H7 (cell line): ENCODE data around the gene GRK6. TPM values are rescaled to one million over a fixed set of nuclear protein-coding genes. Genes with fewer than 3 reads are reported as not detected.

Experiments used
- DNase-seq: peaks from one replicate; pipeline ENCODE4 v3.0.0; 2012
- H3K27me3 ChIP-seq: 2 replicates; pipeline ENCODE4 v1.6.0; 2011; ENCODE audit warnings: mild to moderate bottlenecking, low read length; ENCODE audit not compliant: control insufficient read depth, insufficient read depth
- H3K36me3 ChIP-seq: replicated peaks from 2 replicates; pipeline ENCODE4 v1.5.1; 2011; ENCODE audit warnings: low read length; ENCODE audit not compliant: control insufficient read depth, insufficient read depth
- H3K4me3 ChIP-seq: 2 replicates; pipeline ENCODE4 v1.5.1; 2011; ENCODE audit warnings: low read depth, mild to moderate bottlenecking, control low read depth, low read length, moderate library complexity; ENCODE audit not compliant: insufficient read depth
- total RNA-seq: library from RNA; depleted of rRNA; stranded (reverse); fragments of >200 nt; shearing (Covaris generic); gene quantifications from 2 replicates; pipeline ENCODE4 v1.2.3, GENCODE V29; 2014

Gene GRK6
- total RNA-seq, 1 experiment from 2014 or later = 62.4 TPM

DNA sequence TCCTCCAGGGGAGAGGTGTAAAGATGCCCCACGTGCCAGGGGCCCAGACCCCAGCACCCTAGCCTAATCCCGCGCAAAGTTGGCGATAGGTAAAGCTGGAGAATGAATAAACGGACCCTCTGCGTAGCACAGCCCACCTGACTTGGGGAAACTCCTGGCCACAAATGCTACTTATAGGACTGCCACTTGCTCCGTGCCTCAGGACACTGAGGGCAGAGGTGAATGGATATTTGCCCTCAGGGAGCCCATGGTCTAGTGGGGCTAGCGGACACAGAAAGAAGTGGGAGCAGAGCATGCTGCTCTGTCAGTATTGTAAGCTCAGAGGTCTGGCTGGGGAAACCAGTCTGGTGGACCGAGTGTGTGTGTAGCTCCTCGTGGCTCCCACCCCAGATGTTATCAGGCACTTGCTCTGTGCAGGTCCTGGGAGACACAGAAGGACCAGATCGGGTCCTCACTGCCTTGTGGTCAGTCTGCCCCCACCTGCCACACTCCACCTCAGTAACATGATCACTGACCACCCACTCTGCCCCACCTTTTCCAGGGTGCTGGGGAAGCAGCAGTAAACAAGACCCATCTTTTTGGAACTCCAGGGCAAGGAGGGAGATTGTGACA is 841 bp downstream of the GRK6 start:
- Histone ChIP-seq H3K27me3 (no peaks in the 10 kb centered on the region), H3K4me3 (peak overlapping the region; percentile 96), H3K36me3 (peaks cover 6% of the 10 kb centered on the region)
- DNase-seq = no peak

DNA sequence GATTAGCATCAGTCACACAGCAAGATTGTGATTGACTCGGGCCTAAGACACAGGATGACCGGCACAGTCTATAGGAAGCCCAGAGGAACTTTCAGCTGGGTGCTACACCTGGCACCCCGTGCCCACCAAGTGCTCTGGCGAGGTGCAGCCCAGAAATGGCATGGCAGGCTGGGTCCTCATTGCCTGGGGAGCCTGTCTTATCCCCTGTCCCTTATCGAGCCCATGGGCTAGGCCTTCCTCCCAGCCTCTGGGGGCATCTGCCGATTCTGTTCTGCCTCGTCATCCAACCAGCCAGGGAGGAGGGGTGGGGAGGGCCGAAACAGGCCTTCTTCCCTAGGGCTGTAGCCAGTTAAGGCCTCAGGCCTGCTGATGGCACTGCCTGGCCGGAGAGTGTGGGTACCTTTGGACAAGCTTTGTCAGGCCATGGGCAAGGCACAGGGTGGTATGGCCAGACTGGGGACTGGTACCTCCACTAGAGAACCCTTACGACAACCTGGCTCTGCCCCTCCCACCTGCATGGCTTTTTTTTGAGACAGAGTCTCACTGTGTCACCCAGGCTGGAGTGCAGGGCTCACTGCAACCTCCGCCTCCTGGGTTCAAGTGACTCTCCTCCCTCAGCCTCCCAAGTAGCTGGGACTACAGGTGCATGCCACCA is 1.6 kb downstream of the GRK6 start:
- Histone ChIP-seq H3K36me3 (peaks cover 14% of the 10 kb centered on the region), H3K27me3 (no peaks in the 10 kb centered on the region), H3K4me3 (no peak overlapping the region)
- no peak for DNase-seq

DNA sequence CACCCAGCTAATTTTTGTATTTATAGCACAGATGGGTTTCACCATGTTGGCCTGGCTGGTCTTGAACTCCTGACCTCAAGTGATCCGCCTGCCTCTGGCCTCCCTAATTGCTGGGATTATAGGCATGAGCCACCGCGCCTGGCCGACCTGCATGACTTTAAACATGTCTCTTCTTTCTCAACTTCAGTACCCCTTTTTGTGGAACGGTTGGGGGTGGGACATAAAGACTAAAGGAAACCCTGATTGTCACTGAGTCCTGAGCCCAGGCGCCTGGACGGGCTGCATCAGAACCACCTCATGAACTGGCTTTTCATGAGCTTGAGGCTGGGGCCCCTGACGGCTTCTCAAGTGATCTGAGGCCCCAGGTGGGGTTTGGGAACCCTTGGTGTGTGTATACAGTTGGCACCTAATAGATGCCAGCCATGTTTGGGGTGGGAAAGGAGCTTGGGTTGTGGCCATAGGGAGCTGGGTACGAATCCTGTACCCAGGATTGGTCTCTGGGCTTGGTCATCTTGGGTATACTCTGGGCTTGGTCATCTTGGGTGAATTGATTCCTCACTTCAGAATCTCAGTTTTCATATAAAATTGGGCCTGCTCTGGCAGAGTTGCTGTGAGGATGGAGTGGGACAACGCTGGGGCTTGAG is 2.2 kb downstream of the GRK6 start:
- H3K36me3 ChIP-seq = peaks cover 16% of the 10 kb centered on the region
- no peak for DNase-seq
- no peak overlapping the region for H3K4me3 ChIP-seq
- H3K27me3 ChIP-seq = no peaks in the 10 kb centered on the region

DNA sequence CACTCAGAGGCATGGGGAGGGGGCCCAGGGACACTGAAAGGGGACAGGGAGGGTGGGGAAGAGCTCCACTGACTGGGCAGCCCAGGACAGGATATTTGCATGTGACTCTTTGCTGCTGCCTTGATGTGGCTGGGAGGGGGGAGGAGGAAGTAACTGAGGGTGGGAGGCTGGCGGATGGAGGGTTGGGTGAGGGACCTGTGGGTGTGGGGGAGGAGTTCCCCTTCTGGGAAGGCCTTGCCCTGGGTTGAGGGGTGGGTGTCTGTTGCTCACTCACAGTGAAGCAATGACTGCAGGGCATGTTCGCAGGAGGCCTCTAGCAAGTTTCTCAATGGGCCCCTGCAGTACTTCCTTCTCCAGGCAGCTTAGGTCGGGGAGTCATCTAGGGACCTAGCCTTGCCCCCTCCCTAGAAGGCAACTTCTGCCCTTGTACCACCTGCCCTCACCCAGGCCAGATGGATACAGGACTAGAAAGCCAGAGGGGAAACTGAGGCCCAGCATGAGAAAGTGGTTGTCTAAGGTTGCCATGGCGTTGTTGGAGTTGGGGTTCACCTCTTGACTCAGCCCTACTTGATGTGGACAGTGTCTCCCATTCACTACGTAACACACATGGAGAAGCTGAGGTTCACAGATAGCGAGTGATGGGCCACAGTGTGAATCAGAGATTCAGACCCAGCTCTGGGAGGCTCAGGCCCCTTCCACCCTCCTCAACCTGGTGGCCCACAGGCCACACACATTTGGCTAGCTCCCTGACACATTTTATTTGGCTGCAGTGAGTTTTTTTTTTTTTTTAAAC is 3.0 kb downstream of the GRK6 start:
- peak; percentile 69 for DNase-seq
- H3K27me3 ChIP-seq = no peaks in the 10 kb centered on the region

DNA sequence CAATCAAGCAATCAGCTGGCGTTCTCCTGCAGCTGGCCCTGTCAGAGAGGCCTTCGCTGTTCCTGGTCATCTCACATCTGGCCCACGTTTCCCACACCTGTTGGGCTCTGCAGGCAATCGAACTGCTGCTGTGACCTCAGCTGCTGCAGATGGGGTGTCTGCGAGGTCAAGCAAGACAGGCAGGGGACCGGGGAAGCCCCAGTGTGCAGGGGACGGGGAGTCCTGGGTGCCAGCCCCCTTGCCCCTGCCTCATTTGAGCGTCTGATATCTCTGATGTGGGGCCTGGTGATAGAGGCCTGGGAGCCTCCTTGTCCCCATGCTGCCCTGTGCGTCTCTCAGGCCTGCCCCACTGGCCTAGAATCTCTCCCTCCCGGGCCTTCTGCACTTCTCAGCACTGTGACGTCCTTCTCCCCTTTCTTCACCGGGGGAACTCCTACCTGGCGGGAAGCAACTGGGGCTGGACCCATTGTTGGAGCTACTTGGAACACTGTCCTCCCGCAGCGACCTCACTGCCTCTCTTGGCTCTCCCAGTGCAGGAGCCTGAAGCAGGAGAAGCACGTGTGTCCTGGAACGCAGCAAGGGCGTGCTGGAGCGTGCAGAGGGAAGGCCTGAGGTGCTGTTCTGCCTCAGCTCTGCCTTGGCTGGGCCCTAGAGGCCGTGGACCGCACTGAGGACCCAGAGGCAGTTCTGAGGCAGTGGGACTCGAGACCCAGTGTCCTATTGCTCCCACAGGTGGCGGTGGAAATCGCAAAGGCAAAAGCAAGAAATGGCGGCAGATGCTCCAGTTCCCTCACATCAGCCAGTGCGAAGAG is 3.9 kb downstream of the GRK6 start:
- H3K27me3 ChIP-seq = no peaks in the 10 kb centered on the region
- H3K36me3 ChIP-seq = peaks cover 24% of the 10 kb centered on the region
- no peak for DNase-seq
- no peak overlapping the region for H3K4me3 ChIP-seq

More for the DNA sequence above, 3.0 kb downstream of the GRK6 start:
- H3K4me3 ChIP-seq = no peak overlapping the region
- H3K36me3 ChIP-seq = peaks cover 19% of the 10 kb centered on the region

DNA sequence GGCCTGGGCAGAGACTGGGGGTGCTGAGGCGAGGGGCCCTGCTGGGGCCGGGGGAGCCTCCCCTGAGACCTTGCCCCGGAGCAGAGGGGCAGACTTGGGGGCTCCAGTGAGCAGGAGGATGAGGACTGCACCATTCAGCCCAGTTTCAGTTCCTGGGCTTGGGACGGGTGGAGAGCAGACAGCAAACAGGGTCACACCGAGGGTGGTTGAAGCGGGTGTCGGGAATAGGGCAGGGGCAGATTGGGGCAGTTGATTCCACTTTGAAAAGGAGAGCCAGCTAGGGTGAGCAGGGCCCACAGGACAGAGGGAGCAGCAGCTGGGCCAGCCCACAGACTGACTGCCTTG is 4.5 kb downstream of the GRK6 start:
- DNase-seq = peak; percentile 34
- Histone ChIP-seq H3K4me3 (no peak overlapping the region), H3K27me3 (no peaks in the 10 kb centered on the region), H3K36me3 (peaks cover 26% of the 10 kb centered on the region)

DNA sequence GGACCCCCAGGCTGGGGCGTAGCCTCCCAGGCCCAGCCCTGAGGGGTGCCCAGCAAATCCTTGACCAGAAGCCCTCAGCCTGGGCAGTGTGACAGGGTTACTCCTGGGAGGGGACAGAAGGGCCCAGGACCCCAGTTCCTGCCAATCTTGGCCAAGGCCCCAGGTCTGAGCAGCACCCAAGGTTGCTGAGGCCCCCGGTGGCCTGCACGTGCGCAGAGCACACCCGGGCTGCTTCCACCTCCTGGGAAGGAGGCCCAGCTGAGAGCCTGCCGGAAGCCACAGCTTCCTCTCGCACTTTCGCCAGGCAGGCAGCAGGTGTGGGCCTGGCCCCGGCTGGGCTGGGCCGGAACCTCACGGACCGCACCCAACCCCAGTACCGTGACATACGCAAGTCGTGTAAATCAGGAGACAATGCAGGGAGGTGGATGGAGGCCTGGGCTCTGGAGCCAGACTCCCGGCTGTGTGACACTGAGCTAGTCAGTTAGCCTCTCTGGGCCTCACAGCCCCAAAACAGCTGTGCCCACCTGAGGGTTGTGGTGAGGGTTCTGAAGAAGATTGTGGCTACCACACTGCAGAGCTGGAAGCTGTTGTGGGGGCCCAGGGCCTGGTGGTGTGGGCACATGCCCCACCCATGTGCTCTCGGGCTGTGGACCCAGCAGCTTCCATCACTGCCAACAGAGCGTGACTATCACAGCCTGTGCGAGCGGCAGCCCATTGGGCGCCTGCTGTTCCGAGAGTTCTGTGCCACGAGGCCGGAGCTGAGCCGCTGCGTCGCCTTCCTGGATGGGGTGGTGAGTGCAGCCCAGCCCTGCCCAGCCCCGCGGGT is 5.1 kb downstream of the GRK6 start:
- H3K4me3 ChIP-seq = no peak overlapping the region
- H3K27me3 ChIP-seq = no peaks in the 10 kb centered on the region
- peaks cover 26% of the 10 kb centered on the region for H3K36me3 ChIP-seq
- no peak for DNase-seq

DNA sequence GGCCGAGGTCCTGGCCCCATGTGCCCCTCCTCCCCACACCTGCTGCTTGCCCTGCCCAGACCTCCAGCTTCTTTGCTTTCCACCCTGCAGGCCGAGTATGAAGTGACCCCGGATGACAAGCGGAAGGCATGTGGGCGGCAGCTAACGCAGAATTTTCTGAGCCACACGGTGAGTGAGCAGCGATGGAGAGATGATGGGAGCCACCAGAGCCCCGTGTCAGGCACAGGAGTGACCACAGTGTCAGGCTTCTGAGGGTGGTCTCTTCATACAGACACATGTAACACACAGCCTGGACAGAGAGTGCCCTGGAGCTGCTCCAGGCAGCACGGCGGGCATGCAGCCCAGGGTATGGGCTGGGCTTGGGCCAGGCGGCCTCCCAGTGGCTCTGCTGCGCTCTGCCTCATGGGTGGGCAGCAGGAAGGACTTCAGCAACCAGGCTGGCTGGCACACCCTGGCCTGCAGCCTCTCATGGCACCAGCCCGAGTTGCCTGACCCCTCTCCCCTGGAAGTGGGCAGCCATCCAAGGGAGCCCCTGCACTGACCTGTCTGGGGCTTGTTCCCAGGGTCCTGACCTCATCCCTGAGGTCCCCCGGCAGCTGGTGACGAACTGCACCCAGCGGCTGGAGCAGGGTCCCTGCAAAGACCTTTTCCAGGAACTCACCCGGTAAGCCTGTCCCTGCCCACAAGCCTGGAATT is 5.8 kb downstream of the GRK6 start:
- Histone ChIP-seq H3K27me3 (no peaks in the 10 kb centered on the region), H3K4me3 (no peak overlapping the region), H3K36me3 (peaks cover 29% of the 10 kb centered on the region)
- DNase-seq = no peak

DNA sequence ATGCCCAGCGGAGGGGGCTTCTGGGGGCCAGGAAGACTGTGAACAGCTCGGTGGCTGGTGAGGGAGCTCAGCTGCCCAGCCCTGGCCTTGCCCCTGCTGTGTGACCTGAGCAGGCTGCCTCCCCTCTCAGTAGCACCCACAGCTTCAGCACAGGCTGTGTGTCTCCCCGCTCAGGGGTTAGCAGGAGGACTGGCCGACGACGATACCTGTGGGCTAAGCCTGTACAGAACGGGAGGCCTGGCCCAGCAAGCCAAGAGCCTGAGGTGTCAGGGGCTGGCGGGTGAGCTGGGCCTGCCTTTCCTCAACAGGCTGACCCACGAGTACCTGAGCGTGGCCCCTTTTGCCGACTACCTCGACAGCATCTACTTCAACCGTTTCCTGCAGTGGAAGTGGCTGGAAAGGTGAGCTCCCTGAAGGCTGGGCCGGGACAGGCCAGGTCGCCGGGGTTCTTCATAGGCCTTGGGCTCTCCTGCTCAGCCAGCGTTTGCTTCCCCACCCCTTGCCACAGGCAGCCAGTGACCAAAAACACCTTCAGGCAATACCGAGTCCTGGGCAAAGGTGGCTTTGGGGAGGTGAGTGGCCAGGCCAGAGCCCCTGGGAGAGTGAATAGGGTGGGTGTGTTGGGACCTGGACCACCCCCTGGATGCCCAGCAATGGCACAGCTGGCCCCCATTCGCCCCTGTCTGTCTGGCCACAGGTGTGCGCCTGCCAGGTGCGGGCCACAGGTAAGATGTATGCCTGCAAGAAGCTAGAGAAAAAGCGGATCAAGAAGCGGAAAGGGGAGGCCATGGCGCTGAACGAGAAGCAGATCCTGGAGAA is 6.6 kb downstream of the GRK6 start:
- H3K36me3 ChIP-seq = peaks cover 35% of the 10 kb centered on the region
- no peaks in the 10 kb centered on the region for H3K27me3 ChIP-seq
- no peak overlapping the region for H3K4me3 ChIP-seq
- no peak for DNase-seq

DNA sequence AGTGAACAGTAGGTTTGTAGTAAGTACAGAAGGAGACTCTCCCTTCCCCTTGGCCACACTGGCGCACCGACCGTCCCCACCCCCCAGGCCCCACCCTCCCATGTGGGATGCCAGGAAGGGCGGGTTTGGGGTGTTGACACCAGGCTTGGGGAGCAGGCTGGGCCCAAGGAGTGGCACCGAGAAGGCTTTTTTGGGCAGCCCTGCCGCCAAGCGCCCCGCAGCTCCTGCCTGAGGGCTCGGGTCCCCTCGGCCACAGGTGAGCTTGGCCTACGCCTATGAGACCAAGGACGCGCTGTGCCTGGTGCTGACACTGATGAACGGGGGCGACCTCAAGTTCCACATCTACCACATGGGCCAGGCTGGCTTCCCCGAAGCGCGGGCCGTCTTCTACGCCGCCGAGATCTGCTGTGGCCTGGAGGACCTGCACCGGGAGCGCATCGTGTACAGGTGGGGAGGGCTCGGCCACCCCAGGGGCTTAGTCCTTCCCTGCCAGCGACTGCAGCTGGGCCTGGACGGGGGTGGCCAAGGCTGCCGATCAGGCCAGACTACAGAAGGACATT is 7.3 kb downstream of the GRK6 start:
- no peaks in the 10 kb centered on the region for H3K27me3 ChIP-seq
- H3K4me3 ChIP-seq = no peak overlapping the region
- no peak for DNase-seq
- H3K36me3 ChIP-seq = peaks cover 35% of the 10 kb centered on the region

DNA sequence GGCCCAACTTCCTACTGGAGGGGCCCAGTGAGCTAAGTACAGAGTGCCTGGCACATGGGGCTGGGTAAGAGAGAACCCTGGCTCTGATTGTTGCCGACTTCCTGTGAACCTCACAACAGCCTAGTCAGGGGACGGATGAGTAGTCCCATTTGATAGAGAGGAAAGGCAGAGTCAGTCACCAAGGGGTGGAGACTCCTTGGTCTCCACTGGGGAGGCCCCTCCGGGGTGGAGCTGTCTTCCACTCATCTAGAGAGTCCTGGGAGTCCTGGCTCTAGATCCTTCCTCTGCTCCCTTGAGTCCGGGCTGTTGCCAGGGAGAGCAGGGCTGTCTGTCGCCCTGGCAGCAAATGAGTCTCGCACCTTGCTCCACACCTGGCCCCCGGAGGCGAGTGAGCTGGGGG is 8.0 kb downstream of the GRK6 start:
- Histone ChIP-seq H3K4me3 (no peak overlapping the region), H3K36me3 (peaks cover 35% of the 10 kb centered on the region), H3K27me3 (no peaks in the 10 kb centered on the region)
- no peak for DNase-seq

DNA sequence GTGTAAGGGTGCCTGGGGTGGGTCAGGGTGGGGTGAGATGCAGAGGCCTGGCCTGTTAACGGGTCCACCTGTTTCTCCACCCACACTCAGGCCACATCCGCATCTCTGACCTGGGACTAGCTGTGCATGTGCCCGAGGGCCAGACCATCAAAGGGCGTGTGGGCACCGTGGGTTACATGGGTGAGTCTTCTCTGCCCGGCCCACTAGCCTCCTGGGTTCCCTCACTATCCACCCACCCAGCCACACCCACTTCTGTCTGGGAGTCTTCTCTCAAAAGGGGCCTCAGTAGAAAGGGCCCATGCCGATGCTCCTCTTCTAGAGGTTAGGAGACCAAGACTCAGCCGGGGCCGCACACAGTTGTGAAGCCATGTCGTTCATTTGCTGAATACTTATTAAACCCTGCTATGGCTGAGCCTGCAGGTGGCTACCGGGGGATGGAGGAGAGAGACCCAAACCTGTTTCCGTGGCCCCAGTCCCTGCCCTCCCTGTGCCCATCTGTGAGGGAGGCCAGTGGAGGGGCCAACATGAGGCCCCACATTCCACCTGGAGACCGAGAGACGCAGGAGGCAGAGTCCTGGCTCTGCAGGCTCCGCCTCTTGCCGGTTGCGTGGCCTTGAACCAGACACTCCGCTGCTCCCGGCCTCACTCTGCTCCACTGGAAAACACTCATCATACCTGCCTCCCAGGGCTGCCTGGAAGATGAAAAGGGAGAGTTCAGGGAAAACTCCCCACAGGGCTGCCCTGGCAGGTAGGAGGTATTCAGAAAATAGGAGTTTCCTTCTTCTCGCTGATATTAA is 8.7 kb downstream of the GRK6 start:
- H3K36me3 ChIP-seq = peaks cover 34% of the 10 kb centered on the region
- H3K4me3 ChIP-seq = no peak overlapping the region
- H3K27me3 ChIP-seq = no peaks in the 10 kb centered on the region
- no peak for DNase-seq
